NOMO-1 (cell line): Measurements from ENCODE around the gene LRIG2.
A peak's percentile ranks its signal among the peaks of the same experiment; 100 is the strongest.
"Not testable (repeated sequence)": the region's sequence is repeated elsewhere in the genome, so short reads cannot be mapped to it uniquely, and the experiment has no call there.

Experiments used
- DNase-seq, 2 experiments: peaks; one replicate each; lab custom pipeline; 2025; ENCODE audit not compliant: unreplicated experiment in 2 of 2; lab: John Stamatoyannopoulos, UW

The LRIG2 gene

GRCh38 chr1:113057006-113057405, 16.0 kb upstream of the LRIG2 start:
- DNase-seq = no peak

- no peak for DNase-seq
Observed at GRCh38 chr1:113058941-113059706, 13.9 kb upstream of the LRIG2 start.

- DNase-seq = not testable (repeated sequence)
Observed at GRCh38 chr1:113063456-113063855, 9.5 kb upstream of the LRIG2 start.

- no peak for DNase-seq
Observed at GRCh38 chr1:113072141-113072756, 749 bp upstream of the LRIG2 start.

GRCh38 chr1:113073479-113073950, 517 bp downstream of the LRIG2 start:
- DNase-seq = peak; percentile 44 to 57

- DNase-seq = no peak
Observed at GRCh38 chr1:113074237-113074636, 1.2 kb downstream of the LRIG2 start.

- not testable (repeated sequence) for DNase-seq
Observed at GRCh38 chr1:113077978-113078377, 5.0 kb downstream of the LRIG2 start.

GRCh38 chr1:113086541-113086940, 13.5 kb downstream of the LRIG2 start:
- DNase-seq = no peak

- DNase-seq = no peak
Observed at GRCh38 chr1:113088972-113089371, 16.0 kb downstream of the LRIG2 start.

- no peak for DNase-seq
Observed at GRCh38 chr1:113090051-113090450, 17.1 kb downstream of the LRIG2 start.

GRCh38 chr1:113091988-113092594, 19.1 kb downstream of the LRIG2 start:
- no peak for DNase-seq

GRCh38 chr1:113094506-113094905, 21.5 kb downstream of the LRIG2 start:
- no peak for DNase-seq

GRCh38 chr1:113095790-113096455, 22.9 kb downstream of the LRIG2 start:
- DNase-seq = no peak

GRCh38 chr1:113096493-113096892, 23.5 kb downstream of the LRIG2 start:
- DNase-seq = no peak

GRCh38 chr1:113101588-113101987, 28.6 kb downstream of the LRIG2 start:
- no peak for DNase-seq

GRCh38 chr1:113103048-113103447, 30.1 kb downstream of the LRIG2 start:
- DNase-seq = no peak

- no peak for DNase-seq
Observed at GRCh38 chr1:113103977-113104376, 31.0 kb downstream of the LRIG2 start.

GRCh38 chr1:113106910-113107309, 33.9 kb downstream of the LRIG2 start:
- DNase-seq = no peak

GRCh38 chr1:113109908-113110554, 37.0 kb downstream of the LRIG2 start:
- no peak for DNase-seq

GRCh38 chr1:113118266-113118665, 45.3 kb downstream of the LRIG2 start:
- DNase-seq = no peak

- DNase-seq = no peak
Observed at GRCh38 chr1:113123737-113124136, 50.7 kb downstream of the LRIG2 start.
